SK-N-SH treated with all-trans-retinoic acid at 6 μM for 48 hours (cell line): ENCODE results near the gene LHFPL3.

Experiments
- ARNTL ChIP-seq: fragments of 450-650 bp; formaldehyde crosslinking; IDR thresholded peaks from 2 replicates; pipeline ENCODE4 v1.5.0; 2020; ENCODE audit warnings: low read depth, mild to moderate bottlenecking, moderate library complexity, borderline replicate concordance
- BACH2 ChIP-seq: fragments of 250-450 bp; sonication (Bioruptor Pico); IDR thresholded peaks from 2 replicates; pipeline ENCODE4 v1.9.0; 2021; ENCODE audit warnings: mild to moderate bottlenecking, borderline replicate concordance
- CSDC2 ChIP-seq: fragments of 250-450 bp; sonication (Bioruptor Pico); IDR thresholded peaks from 2 replicates; pipeline ENCODE4 v1.5.0; 2020; ENCODE audit warnings: mild to moderate bottlenecking, moderate library complexity
- CSRNP3 ChIP-seq: fragments of 250-450 bp; sonication (Bioruptor Pico); IDR thresholded peaks from 2 replicates; pipeline ENCODE4 v1.5.1; 2021; ENCODE audit warnings: mild to moderate bottlenecking, moderate library complexity
- ESRRG ChIP-seq: fragments of 250-450 bp; sonication (Bioruptor Pico); IDR thresholded peaks from 2 replicates; pipeline ENCODE4 v1.6.1; 2021; ENCODE audit warnings: mild to moderate bottlenecking
- GLIS3 ChIP-seq: fragments of 250-450 bp; sonication (Bioruptor Pico); IDR thresholded peaks from 2 replicates; pipeline ENCODE4 v1.5.0; 2020; ENCODE audit warnings: mild to moderate bottlenecking, moderate library complexity
- ISL1 ChIP-seq: fragments of 250-450 bp; sonication (Bioruptor Pico); IDR thresholded peaks from 2 replicates; pipeline ENCODE4 v2.1.2; 2022; ENCODE audit warnings: mild to moderate bottlenecking, moderate library complexity
- OSR1 ChIP-seq: fragments of 250-450 bp; sonication (Bioruptor Pico); IDR thresholded peaks from 2 replicates; pipeline ENCODE4 v1.8.0; 2022; ENCODE audit warnings: moderate library complexity, mild to moderate bottlenecking, inconsistent platforms
- PATZ1 ChIP-seq: fragments of 250-450 bp; sonication (Bioruptor Pico); IDR thresholded peaks from 2 replicates; pipeline ENCODE4 v1.8.0; 2020; ENCODE audit warnings: mild to moderate bottlenecking, moderate library complexity, borderline replicate concordance
- POU6F1 ChIP-seq: fragments of 250-450 bp; sonication (Bioruptor Pico); IDR thresholded peaks from 2 replicates; pipeline ENCODE4 v1.8.0; 2021; ENCODE audit warnings: low read depth, mild to moderate bottlenecking, moderate library complexity, borderline replicate concordance
- RARB ChIP-seq: fragments of 250-450 bp; sonication (Bioruptor Pico); IDR thresholded peaks from 2 replicates; pipeline ENCODE4 v1.8.0; 2021; ENCODE audit warnings: mild to moderate bottlenecking, moderate library complexity
- TOX ChIP-seq: fragments of 250-450 bp; sonication (Bioruptor Pico); IDR thresholded peaks from 2 replicates; pipeline ENCODE4 v1.8.0; 2021; ENCODE audit warnings: mild to moderate bottlenecking, moderate library complexity, borderline replicate concordance
- TSHZ2 ChIP-seq: fragments of 250-450 bp; sonication (Bioruptor Pico); IDR thresholded peaks from 2 replicates; pipeline ENCODE4 v1.5.0; 2020; ENCODE audit warnings: mild to moderate bottlenecking, moderate library complexity
- ZFP30 ChIP-seq: fragments of 450-650 bp; formaldehyde crosslinking; IDR thresholded peaks from 2 replicates; pipeline ENCODE4 v1.5.0; 2022; ENCODE audit warnings: mild to moderate bottlenecking, moderate library complexity

- TF ChIP-seq ESRRG (CRISPR knock-in tag) (no peak), BACH2 (CRISPR knock-in tag) (no peak), CSRNP3 (CRISPR knock-in tag) (no peak), OSR1 (CRISPR knock-in tag) (no peak), RARB (CRISPR knock-in tag) (no peak), ARNTL (CRISPR knock-in tag) (no peak), TSHZ2 (CRISPR knock-in tag) (no peak), CSDC2 (no peak), PATZ1 (CRISPR knock-in tag) (no peak), GLIS3 (CRISPR knock-in tag) (no peak), POU6F1 (no peak), TOX (CRISPR knock-in tag) (no peak), ISL1 (CRISPR knock-in tag) (no peak), ZFP30 (CRISPR knock-in tag) (no peak)
Observed at GRCh38 chr7:104548861-104549260, 220.5 kb downstream of the LHFPL3 start.
